Measurements from ENCODE around the gene IL16.

Gene IL16

DNA sequence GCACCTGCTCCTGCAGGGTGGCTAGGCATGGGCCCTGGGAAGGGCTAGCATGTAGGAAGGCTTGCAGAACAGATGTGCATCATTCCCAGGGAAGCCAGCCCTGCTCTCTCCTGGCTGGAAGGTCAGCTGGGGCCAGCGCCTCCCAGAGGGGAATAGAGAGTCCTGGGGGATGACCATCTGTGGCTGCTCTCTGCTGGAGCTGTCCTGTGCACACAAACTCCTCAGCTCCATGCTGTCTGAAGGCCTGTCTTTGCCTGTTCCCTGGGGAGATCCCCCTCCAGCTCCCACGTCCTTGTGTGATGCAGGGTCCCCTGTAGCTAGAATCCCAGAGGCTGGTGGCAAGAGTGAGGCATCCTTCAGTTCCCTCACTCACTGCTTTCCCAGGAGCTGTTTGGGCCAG, 19.3 kb downstream of the IL16 start:
- H4K20me1 ChIP-seq (ENCODE audit: insufficient read depth, low read length), result no peaks in the 10 kb centered on the region
- no peak overlapping the region for H3K4me2 ChIP-seq (ENCODE audit: insufficient read depth, low read length)
- H3K27me3 ChIP-seq (ENCODE audit: insufficient read depth, low read length, poor library complexity), result no peaks in the 10 kb centered on the region
- no peaks in the 10 kb centered on the region for H3K36me3 ChIP-seq (ENCODE audit: insufficient read depth, low read length)
- H3K4me1 ChIP-seq (ENCODE audit: insufficient read depth, low read length), result no peaks in the 10 kb centered on the region
- ATAC-seq (ENCODE audit: insufficient read depth, low read depth) (no peak), DNase-seq (no peak)
- H2AFZ ChIP-seq (ENCODE audit: low read depth, low read length), result no peak overlapping the region
- H3K4me3 ChIP-seq (ENCODE audit: low read depth in 1 of 2, low read length in 2 of 2), result no peak overlapping the region
- peaks cover 13% of the 10 kb centered on the region for H3K9me3 ChIP-seq (ENCODE audit: insufficient read depth, low read length, severe bottlenecking)
- TF ChIP-seq, protein P1, sequence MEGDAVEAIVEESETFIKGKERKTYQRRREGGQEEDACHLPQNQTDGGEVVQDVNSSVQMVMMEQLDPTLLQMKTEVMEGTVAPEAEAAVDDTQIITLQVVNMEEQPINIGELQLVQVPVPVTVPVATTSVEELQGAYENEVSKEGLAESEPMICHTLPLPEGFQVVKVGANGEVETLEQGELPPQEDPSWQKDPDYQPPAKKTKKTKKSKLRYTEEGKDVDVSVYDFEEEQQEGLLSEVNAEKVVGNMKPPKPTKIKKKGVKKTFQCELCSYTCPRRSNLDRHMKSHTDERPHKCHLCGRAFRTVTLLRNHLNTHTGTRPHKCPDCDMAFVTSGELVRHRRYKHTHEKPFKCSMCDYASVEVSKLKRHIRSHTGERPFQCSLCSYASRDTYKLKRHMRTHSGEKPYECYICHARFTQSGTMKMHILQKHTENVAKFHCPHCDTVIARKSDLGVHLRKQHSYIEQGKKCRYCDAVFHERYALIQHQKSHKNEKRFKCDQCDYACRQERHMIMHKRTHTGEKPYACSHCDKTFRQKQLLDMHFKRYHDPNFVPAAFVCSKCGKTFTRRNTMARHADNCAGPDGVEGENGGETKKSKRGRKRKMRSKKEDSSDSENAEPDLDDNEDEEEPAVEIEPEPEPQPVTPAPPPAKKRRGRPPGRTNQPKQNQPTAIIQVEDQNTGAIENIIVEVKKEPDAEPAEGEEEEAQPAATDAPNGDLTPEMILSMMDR (IDR thresholded peaks at IDR 0.05; ENCODE audit: borderline replicate concordance, extremely low read depth, low read length, poor library complexity, severe bottlenecking), result no peak
- TF ChIP-seq EZH2 (IDR thresholded peaks at IDR 0.05; ENCODE audit: borderline replicate concordance, low read depth, low read length, severe bottlenecking), result no peak
- no peak overlapping the region for H3K9ac ChIP-seq (ENCODE audit: low read depth, low read length)
- no peak overlapping the region for H3K27ac ChIP-seq (ENCODE audit: low read length)
- H3K79me2 ChIP-seq (ENCODE audit: insufficient read depth, low read length), result no peaks in the 10 kb centered on the region

DNA sequence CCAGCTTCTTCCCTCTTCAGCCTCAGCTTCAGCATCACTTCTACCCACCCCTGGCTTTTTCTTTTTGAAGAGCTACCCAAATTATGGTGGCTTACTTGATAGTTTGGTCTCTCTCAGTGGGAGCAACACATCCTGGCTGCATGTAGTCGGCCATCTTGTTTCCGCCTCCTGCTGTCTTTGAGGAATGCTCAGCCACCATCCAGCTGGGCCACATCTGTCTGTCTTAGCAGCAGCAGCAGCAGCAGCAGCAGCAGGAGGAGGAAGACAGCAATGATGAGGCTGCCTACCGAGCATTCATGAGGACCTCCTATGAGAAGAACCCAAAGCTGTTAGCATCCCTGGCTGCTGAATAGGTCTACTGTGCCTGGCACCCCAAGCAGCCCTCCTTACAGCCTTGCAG, 19.7 kb downstream of the IL16 start:
- Histone ChIP-seq H3K36me3 (ENCODE audit: insufficient read depth, low read length) (no peaks in the 10 kb centered on the region), H3K4me2 (ENCODE audit: insufficient read depth, low read length) (no peak overlapping the region), H3K4me3 (ENCODE audit: low read depth in 1 of 2, low read length in 2 of 2) (no peak overlapping the region), H3K9ac (ENCODE audit: low read depth, low read length) (no peak overlapping the region), H3K27ac (ENCODE audit: low read length) (no peak overlapping the region), H2AFZ (ENCODE audit: low read depth, low read length) (no peak overlapping the region), H3K79me2 (ENCODE audit: insufficient read depth, low read length) (no peaks in the 10 kb centered on the region), H3K9me3 (ENCODE audit: insufficient read depth, low read length, severe bottlenecking) (peaks cover 13% of the 10 kb centered on the region), H3K4me1 (ENCODE audit: insufficient read depth, low read length) (no peaks in the 10 kb centered on the region), H3K27me3 (ENCODE audit: insufficient read depth, low read length, poor library complexity) (no peaks in the 10 kb centered on the region), H4K20me1 (ENCODE audit: insufficient read depth, low read length) (no peaks in the 10 kb centered on the region)
- ATAC-seq (ENCODE audit: insufficient read depth, low read depth) (no peak), DNase-seq (no peak)
- TF ChIP-seq, protein P1 (IDR thresholded peaks at IDR 0.05; ENCODE audit: borderline replicate concordance, extremely low read depth, low read length, poor library complexity, severe bottlenecking), result no peak
- no peak for TF ChIP-seq EZH2 (IDR thresholded peaks at IDR 0.05; ENCODE audit: borderline replicate concordance, low read depth, low read length, severe bottlenecking)

DNA sequence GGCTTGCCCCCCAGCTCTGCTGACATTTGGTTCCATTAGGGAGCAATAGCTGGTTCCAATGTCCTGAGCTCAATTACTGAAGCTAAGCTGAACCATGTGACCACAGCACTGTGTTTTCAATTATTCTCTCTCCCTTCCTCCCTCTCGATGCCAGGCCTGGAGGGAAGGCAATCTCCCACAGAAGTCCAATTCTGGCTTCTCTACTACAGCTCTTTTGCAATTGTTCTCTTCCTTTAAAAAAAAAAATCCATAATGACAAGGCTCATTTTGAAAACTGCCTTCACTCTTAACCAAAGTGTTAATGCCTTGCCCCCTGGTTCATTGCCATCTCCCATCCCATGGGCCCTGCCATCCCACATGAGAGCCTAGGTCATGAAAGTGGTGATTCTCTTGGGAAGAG, 24.8 kb downstream of the IL16 start:
- Histone ChIP-seq H3K4me1 (ENCODE audit: insufficient read depth, low read length) (no peaks in the 10 kb centered on the region), H3K9me3 (ENCODE audit: insufficient read depth, low read length, severe bottlenecking) (no peaks in the 10 kb centered on the region), H3K4me2 (ENCODE audit: insufficient read depth, low read length) (no peak overlapping the region), H3K9ac (ENCODE audit: low read depth, low read length) (no peak overlapping the region), H3K79me2 (ENCODE audit: insufficient read depth, low read length) (no peaks in the 10 kb centered on the region), H3K36me3 (ENCODE audit: insufficient read depth, low read length) (no peaks in the 10 kb centered on the region), H3K27me3 (ENCODE audit: insufficient read depth, low read length, poor library complexity) (peaks cover 3% of the 10 kb centered on the region), H4K20me1 (ENCODE audit: insufficient read depth, low read length) (no peaks in the 10 kb centered on the region), H3K4me3 (ENCODE audit: low read depth in 1 of 2, low read length in 2 of 2) (no peak overlapping the region), H3K27ac (ENCODE audit: low read length) (no peak overlapping the region), H2AFZ (ENCODE audit: low read depth, low read length) (no peak overlapping the region)
- TF ChIP-seq, protein P1 (IDR thresholded peaks at IDR 0.05; ENCODE audit: borderline replicate concordance, extremely low read depth, low read length, poor library complexity, severe bottlenecking), result no peak
- ATAC-seq (ENCODE audit: insufficient read depth, low read depth) (no peak), DNase-seq (no peak)

DNA sequence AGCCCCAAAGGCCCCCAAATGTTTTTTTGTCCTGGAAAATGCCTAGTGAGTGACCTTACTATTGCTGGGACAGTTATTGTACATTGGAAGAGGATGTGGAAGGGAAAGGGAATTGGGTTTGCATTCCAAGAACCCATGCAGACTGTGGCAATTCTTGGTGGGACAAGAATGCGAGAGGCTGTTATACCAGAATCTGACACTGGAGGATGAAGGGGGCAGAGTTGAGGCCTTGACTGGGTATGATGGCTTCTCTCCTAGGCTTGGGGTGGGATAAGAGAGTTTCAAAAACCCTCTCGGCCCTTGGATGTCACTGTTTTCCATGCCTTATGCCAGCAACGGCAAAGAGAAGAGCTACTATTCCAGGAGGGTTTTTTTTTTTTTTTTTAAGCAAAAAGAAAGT, 25.3 kb downstream of the IL16 start:
- no peak for ATAC-seq (ENCODE audit: insufficient read depth, low read depth)
- Histone ChIP-seq H3K27me3 (ENCODE audit: insufficient read depth, low read length, poor library complexity) (peaks cover 3% of the 10 kb centered on the region), H2AFZ (ENCODE audit: low read depth, low read length) (no peak overlapping the region), H3K36me3 (ENCODE audit: insufficient read depth, low read length) (no peaks in the 10 kb centered on the region), H3K4me2 (ENCODE audit: insufficient read depth, low read length) (no peak overlapping the region), H3K9ac (ENCODE audit: low read depth, low read length) (no peak overlapping the region), H3K4me1 (ENCODE audit: insufficient read depth, low read length) (no peaks in the 10 kb centered on the region), H3K79me2 (ENCODE audit: insufficient read depth, low read length) (no peaks in the 10 kb centered on the region), H3K27ac (ENCODE audit: low read length) (no peak overlapping the region), H3K4me3 (ENCODE audit: low read depth in 1 of 2, low read length in 2 of 2) (no peak overlapping the region), H4K20me1 (ENCODE audit: insufficient read depth, low read length) (no peaks in the 10 kb centered on the region), H3K9me3 (ENCODE audit: insufficient read depth, low read length, severe bottlenecking) (no peaks in the 10 kb centered on the region)
- no peak for DNase-seq
- TF ChIP-seq EZH2 (IDR thresholded peaks at IDR 0.05; ENCODE audit: borderline replicate concordance, low read depth, low read length, severe bottlenecking), result no peak
- TF ChIP-seq, protein P1 (IDR thresholded peaks at IDR 0.05; ENCODE audit: borderline replicate concordance, extremely low read depth, low read length, poor library complexity, severe bottlenecking), result no peak

All from DND-41 (cell line).